ENCODE results near the gene RPTOR.

GRCh38 chr17:80831491-80831890 lies 286.9 kb downstream of the RPTOR start:
- TF ChIP-seq, protein P1, sequence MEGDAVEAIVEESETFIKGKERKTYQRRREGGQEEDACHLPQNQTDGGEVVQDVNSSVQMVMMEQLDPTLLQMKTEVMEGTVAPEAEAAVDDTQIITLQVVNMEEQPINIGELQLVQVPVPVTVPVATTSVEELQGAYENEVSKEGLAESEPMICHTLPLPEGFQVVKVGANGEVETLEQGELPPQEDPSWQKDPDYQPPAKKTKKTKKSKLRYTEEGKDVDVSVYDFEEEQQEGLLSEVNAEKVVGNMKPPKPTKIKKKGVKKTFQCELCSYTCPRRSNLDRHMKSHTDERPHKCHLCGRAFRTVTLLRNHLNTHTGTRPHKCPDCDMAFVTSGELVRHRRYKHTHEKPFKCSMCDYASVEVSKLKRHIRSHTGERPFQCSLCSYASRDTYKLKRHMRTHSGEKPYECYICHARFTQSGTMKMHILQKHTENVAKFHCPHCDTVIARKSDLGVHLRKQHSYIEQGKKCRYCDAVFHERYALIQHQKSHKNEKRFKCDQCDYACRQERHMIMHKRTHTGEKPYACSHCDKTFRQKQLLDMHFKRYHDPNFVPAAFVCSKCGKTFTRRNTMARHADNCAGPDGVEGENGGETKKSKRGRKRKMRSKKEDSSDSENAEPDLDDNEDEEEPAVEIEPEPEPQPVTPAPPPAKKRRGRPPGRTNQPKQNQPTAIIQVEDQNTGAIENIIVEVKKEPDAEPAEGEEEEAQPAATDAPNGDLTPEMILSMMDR (optimal IDR thresholded peaks at IDR 0.05 in 1 of 3, IDR thresholded peaks at IDR 0.05 in 1 of 3, conservative IDR thresholded peaks at IDR 0.05 in 1 of 3; ENCODE audit: extremely low read depth in 1 of 3, insufficient read depth in 2 of 3, low read length in 3 of 3) = no peak
- no peak for TF ChIP-seq EZH2 (IDR thresholded peaks at IDR 0.05; ENCODE audit: low read length)

All from keratinocyte (primary cell).